ENCODE measurements around the gene ZNF311. TPM values are rescaled to one million over a fixed set of nuclear protein-coding genes. Genes with fewer than 3 reads are reported as not detected.

Gene ZNF311
- under 1 TPM; 0.45 to 0.47 TPM for total RNA-seq

DNA sequence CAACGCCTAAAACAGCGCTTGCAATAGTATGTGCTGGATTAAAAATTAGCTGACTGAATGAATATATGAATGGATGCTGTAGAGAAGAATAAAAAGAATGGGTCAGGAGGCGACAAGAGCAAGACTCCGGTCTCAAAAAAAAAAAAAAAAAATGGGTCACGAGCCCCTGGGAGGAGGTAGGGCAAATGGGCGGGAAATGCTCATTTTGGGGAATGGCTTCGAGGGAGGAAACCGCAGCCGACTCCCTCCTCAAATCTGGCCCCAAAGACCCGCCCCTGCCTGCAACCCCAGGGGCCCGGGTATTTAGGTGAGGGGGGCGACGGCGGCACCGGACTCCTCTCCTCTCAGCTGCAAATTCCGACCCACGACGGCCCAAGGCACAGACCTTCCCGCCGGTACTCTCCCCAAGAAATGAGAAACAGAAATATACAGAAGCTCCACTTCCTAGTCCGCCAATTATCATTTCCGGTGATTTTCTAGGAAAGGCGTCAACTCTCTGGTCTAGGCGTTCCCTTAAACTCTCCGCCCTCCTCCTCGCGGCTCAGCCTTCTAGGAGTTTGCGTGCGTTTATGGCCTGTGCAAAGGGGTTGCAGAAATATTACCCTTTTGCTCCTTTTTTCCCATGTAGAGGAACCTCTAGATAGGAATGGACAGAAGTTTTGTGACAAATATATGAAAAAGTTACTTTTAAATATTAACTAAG lies at the start of gene ZNF311:
ZNF311 (minus strand) TSS at position 133 of the 703 bp plus-strand sequence. CDS start 1,361 bp downstream, outside the sequence.
- Mint-ChIP-seq H3K36me3 (peaks cover 10% of the 10 kb centered on the region), H3K27me3 (peaks cover 17% of the 10 kb centered on the region), H3K9me3 (peaks cover 8% of the 10 kb centered on the region), H3K27ac (peak within 1 kb of the TSS; percentile 71), H3K4me3 (peak within 1 kb of the TSS; percentile 84), H3K4me1 (peaks cover 21% of the 10 kb centered on the region)
- ATAC-seq (ENCODE audit: low read depth) (peak; percentile 95), DNase-seq (peak; percentile 51)
- POLR2A ChIA-PET, result interaction anchor here (1.0 to 1.4 kb wide), 2 partner anchors 11 to 15 kb away, joined by 5 to 6 read pairs; no protein-coding TSS in a partner anchor

DNA sequence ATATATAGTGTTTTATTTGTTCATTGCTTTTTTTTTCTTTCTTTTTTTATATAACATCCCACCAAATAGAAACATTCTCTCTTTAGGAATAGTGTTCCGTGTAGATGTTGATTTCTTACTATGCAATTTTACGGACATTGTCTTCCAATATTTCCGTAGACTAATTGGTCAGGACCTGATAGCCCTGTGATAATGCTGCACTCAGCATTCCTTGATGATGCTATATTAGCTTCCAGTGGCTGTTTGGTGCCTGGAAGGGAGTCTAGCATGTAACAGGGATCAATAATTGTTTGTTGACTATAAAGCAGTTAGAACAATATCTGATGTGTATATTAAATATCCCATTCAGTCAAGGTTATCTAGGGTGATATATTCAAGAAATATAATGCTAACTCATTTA lies 46.6 kb upstream of the ZNF311 start:
- peaks cover 39% of the 10 kb centered on the region for H3K27me3 Mint-ChIP-seq
- no peaks in the 10 kb centered on the region for H3K4me1 Mint-ChIP-seq
- H3K27ac Mint-ChIP-seq, result no peak overlapping the region
- POLR2A ChIA-PET, result no interaction called here
- no peaks in the 10 kb centered on the region for H3K36me3 Mint-ChIP-seq
- ATAC-seq (ENCODE audit: low read depth) (no peak), DNase-seq (no peak)
- H3K9me3 Mint-ChIP-seq, result no peaks in the 10 kb centered on the region
- no peak overlapping the region for H3K4me3 Mint-ChIP-seq

DNA sequence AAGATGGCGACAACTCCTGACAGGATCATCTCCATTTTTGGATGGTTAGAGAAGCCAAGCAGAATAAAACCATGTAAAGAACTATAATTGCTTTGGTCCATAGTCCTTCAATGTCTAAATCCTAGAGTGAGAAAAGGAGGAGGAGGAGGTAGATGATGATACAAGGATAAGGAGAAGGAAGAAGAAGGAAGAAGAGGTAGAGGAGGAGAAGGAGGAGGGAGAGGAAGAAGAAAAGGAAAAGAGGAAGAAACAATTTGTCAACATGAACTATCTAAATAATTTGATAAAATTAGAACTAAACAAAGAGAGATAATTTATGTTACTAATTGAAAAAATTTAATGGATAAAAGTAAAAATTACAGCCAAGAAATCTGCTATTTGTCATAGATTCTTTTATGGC lies 40.0 kb upstream of the ZNF311 start, which contains the start of gene OR2W1:
OR2W1 (minus strand) TSS at position 101 of the 400 bp plus-strand sequence; CDS start at position 101, 0 bp downstream.
- peaks cover 2% of the 10 kb centered on the region for H3K9me3 Mint-ChIP-seq
- POLR2A ChIA-PET, result no interaction called here
- H3K4me1 Mint-ChIP-seq, result no peaks in the 10 kb centered on the region
- ATAC-seq (ENCODE audit: low read depth) (no peak), DNase-seq (no peak)
- H3K27me3 Mint-ChIP-seq, result peaks cover 26% of the 10 kb centered on the region
- no peak within 1 kb of the TSS for H3K27ac Mint-ChIP-seq
- H3K4me3 Mint-ChIP-seq, result no peak within 1 kb of the TSS
- no peaks in the 10 kb centered on the region for H3K36me3 Mint-ChIP-seq

DNA sequence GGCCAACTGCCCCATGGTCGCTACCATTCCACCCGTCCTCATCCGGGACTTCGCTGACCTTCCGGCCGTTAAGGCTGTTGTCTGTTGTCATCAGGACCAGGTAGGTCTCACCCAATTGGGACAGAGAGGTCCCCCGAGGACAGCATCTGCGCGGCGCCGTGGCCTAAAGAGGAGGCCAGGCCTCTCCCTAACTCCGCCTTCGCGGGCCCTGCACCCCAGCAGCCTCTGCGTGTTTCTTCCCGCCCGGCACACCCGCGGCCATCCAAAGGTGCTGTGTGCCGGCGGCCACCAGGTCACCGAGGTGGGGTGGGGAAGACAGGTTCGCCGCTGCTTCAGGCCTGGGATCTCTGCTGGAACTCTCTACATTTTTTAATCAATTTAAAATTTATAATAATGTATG lies 30.8 kb upstream of the ZNF311 start:
- peaks cover 33% of the 10 kb centered on the region for H3K27me3 Mint-ChIP-seq
- H3K4me3 Mint-ChIP-seq, result no peak overlapping the region
- POLR2A ChIA-PET, result no interaction called here
- no peak overlapping the region for H3K27ac Mint-ChIP-seq
- no peaks in the 10 kb centered on the region for H3K9me3 Mint-ChIP-seq
- ATAC-seq (ENCODE audit: low read depth) (no peak), DNase-seq (no peak)
- no peaks in the 10 kb centered on the region for H3K36me3 Mint-ChIP-seq
- H3K4me1 Mint-ChIP-seq, result no peaks in the 10 kb centered on the region

DNA sequence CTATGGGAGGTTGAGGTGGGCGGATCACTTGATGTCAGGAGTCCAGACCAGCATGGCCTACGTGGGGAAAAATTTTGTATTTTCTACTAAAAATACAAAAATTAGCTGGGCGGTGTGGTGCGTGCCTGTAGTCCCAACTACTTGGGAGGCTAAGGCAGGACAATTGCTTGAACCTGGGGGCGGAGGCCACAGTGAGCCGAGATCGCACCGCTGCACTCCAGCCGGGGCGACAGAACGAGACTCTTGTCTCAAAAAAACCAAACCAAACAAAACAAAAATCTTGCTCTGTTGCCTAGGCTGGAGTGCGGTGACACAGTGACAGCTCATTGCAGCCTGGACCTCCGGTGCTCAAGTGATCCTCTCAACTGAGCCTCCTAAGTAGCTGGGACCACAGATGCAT lies 23.7 kb upstream of the ZNF311 start:
- DNase-seq, result no peak
- H3K4me1 Mint-ChIP-seq, result no peaks in the 10 kb centered on the region
- H3K4me3 Mint-ChIP-seq, result no peak overlapping the region
- no peak for ATAC-seq (ENCODE audit: low read depth)
- no peaks in the 10 kb centered on the region for H3K36me3 Mint-ChIP-seq
- no peak overlapping the region for H3K27ac Mint-ChIP-seq
- H3K27me3 Mint-ChIP-seq, result peaks cover 51% of the 10 kb centered on the region
- no peaks in the 10 kb centered on the region for H3K9me3 Mint-ChIP-seq
- POLR2A ChIA-PET, result no interaction called here

DNA sequence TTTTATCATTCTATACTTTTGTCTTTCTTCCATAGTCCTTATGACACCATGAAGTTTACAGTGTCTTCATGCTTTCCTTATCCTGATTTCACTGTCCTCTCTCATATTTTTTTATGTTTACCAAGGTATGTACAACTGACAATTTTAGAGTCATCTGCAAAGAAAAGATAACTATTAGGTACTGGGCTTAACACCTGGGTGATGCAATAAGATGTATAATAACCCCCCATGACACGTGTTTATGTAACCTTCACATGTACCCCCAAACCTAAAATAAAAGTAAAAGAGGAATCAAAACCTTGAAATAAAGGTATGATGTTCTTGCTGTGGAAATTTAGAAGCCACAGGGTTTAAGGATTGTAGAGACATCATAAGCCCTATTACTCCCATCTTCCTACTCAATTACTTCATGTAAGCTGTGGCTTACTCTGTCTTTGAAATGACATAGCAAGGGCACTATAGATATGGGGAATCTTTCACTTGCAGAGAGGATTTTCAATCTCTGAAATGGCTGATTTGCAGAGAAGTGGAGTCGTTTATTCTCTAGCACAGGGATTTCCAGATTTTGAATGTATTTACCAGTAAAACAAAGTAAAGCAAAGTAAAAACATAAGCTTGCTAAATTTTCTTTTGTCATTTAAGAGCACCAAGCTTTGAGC lies 20.9 kb upstream of the ZNF311 start:
- Mint-ChIP-seq H3K36me3 (no peaks in the 10 kb centered on the region), H3K4me1 (no peaks in the 10 kb centered on the region), H3K27ac (no peak overlapping the region), H3K4me3 (no peak overlapping the region), H3K27me3 (peaks cover 58% of the 10 kb centered on the region), H3K9me3 (no peaks in the 10 kb centered on the region)
- POLR2A ChIA-PET, result no interaction called here
- no peak for ATAC-seq (ENCODE audit: low read depth)
- DNase-seq, result no peak

DNA sequence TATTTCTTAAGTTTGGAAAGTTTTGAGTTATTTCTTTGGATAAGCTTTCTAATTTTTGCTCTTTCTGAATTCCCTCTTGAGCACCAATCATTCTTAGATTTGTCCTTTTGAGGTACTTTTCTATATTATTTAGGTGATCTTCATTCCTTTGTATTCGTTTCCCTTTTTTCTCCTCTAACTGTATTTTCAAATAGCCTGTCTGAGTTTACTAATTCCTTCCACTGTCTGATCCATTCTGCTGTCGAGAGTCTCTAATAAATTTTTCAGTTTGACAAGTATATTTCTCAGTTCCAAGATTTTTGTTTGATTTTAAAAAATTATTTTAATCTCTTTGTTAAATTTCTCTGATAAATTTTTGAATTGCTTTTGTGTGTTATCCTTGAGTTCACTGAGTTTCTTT lies 16.3 kb upstream of the ZNF311 start:
- H3K9me3 Mint-ChIP-seq, result no peaks in the 10 kb centered on the region
- peak overlapping the region; percentile 17 for H3K27ac Mint-ChIP-seq
- H3K36me3 Mint-ChIP-seq, result no peaks in the 10 kb centered on the region
- peaks cover 50% of the 10 kb centered on the region for H3K27me3 Mint-ChIP-seq
- H3K4me1 Mint-ChIP-seq, result peaks cover 5% of the 10 kb centered on the region
- H3K4me3 Mint-ChIP-seq, result no peak overlapping the region
- ATAC-seq (ENCODE audit: low read depth) (no peak), DNase-seq (no peak)
- POLR2A ChIA-PET, result no interaction called here

DNA sequence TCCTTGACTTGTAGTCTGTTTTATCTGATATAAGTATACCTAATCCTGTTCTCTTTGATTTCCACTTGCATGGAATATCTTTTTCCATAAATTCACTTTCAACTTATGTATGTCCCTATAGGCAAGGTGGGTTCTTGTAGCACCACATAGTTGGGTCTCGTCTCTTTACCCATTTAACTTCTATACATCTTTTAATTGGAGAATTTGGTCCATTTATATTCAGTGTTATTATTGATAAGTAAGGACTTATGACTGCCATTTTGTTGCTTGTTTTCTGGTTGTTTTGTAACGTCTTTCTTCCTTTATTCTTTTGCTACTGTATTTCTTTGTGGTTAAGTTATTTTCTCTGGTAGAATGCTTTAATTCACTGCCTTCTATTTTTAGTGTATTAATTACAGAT lies 14.5 kb upstream of the ZNF311 start:
- peaks cover 37% of the 10 kb centered on the region for H3K27me3 Mint-ChIP-seq
- no peaks in the 10 kb centered on the region for H3K36me3 Mint-ChIP-seq
- POLR2A ChIA-PET, result no interaction called here
- no peak overlapping the region for H3K4me3 Mint-ChIP-seq
- H3K4me1 Mint-ChIP-seq, result peaks cover 11% of the 10 kb centered on the region
- DNase-seq (no peak), ATAC-seq (ENCODE audit: low read depth) (no peak)
- H3K9me3 Mint-ChIP-seq, result no peaks in the 10 kb centered on the region
- H3K27ac Mint-ChIP-seq, result no peak overlapping the region

DNA sequence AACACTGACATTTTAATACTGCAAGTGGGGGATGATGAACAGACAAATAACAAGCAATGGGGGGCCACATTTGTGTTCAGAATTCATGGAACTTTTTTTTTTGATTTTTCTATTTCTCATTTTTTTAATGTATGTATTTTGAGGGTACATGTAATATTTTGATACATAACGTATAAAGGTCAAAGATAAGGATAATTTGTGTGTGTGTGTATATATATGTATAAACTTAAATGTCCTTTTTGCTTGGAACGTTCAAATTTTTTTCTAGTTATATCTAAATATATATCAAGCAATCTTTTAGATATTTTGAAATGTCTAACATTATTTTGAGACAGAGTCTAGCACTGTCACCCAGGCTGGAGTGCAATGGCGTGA lies 12.3 kb upstream of the ZNF311 start:
- peaks cover 4% of the 10 kb centered on the region for H3K36me3 Mint-ChIP-seq
- H3K27me3 Mint-ChIP-seq, result peaks cover 39% of the 10 kb centered on the region
- peak overlapping the region; percentile 88 for H3K27ac Mint-ChIP-seq
- ATAC-seq (ENCODE audit: low read depth), result no peak
- no peak for DNase-seq
- H3K4me3 Mint-ChIP-seq, result peak overlapping the region; percentile 89
- peaks cover 11% of the 10 kb centered on the region for H3K4me1 Mint-ChIP-seq
- POLR2A ChIA-PET, result interaction anchor here (0.7 kb wide), 1 partner anchor 179 kb away, joined by 3 read pairs; no protein-coding TSS in a partner anchor
- H3K9me3 Mint-ChIP-seq, result no peaks in the 10 kb centered on the region

DNA sequence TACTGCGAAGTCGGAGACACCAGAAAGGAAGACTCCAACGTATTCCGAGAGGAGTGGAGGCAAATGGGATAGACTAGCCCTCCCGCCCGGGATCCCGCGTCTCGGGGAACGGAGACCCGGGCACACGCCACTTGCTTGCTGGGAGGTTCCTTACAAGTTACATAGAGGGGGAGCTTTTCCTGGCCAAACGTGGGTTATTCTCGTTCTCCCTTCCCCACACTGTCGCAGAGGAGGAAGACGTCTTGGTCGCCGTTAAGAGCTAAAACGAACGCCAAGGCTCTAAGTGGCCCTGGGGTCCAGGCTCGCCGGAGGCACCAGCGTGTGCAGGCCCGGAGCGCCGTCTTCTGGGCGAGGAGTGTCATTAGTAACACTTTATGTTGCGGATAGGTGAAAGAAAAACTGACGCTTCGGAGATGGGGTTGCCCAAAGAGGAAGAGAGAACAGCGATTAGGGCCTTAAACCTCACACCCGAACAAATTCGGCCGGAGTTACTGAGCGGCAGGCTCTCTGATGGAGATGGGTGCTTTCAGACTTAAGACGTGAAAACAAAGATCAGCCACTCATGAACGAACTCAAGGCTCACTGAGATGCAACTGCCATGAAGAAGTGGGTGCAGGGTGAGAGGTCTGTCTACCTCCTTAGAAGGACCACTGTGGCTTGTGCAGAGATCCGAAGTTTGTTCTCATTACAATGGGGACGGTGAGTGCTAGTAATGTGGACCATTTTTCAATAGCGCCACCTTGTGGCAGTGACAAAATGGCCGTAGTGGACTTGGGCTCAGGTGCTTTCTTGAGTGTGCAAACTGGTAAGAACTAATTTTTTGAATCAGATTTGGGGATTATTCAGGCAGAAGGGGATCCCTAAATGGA lies 11.7 kb upstream of the ZNF311 start:
- Mint-ChIP-seq H3K27me3 (peaks cover 33% of the 10 kb centered on the region), H3K36me3 (peaks cover 4% of the 10 kb centered on the region), H3K4me3 (peak overlapping the region; percentile 89), H3K27ac (peak overlapping the region; percentile 88), H3K9me3 (no peaks in the 10 kb centered on the region), H3K4me1 (peaks cover 14% of the 10 kb centered on the region)
- POLR2A ChIA-PET, result interaction anchor here (0.6 to 3.7 kb wide), 11 partner anchors 12 to 190 kb away, joined by 3 to 27 read pairs (median 4); partner anchors contain the start of genes TRIM27 and ZNF311
- DNase-seq, result peak; percentile 82
- ATAC-seq (ENCODE audit: low read depth), result peak; percentile 88

DNA sequence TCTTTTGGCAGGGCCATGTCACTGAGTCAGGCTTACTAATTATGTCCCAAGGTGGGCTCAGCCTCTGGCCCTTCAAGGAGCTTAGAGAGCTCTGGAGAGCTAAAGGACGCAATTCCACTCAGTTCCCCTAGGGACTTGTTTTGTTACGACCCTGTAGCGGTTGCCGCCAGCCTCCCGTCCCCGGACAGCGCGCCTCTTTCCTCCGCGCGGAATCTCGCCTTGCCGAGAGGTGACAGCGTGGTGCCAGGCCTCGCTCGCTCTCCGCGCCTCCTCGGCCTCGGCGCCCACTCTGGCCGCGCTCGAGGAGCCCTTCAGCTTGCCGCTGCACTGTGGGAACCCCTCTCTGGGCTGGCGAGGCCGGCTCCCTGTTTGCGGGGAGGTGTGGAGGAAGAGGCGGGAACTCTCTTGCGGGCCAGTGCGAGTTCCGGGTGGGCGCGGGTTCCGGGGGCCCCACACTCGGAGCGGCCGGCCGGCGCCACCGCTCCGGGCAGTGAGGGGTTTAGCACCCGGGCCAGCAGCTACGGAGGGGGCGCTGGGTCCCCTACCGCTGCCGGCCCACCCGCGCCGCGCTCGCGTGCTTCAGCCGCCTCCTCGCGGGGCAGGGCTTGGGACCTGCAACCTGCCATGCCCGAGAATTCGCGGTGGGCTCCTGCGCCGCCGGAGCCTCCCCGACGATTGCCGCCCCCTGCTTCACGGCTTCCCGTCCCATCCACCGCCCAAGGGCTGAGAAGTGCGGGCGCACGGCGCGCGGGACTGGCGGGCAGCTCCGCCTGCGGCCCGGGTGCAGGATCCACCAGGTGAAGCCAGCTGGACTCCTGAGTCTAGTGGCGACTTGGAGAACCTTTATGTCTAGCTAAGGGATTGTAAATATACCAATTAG lies 9.9 kb upstream of the ZNF311 start:
- peaks cover 21% of the 10 kb centered on the region for H3K4me1 Mint-ChIP-seq
- no peak overlapping the region for H3K27ac Mint-ChIP-seq
- H3K36me3 Mint-ChIP-seq, result peaks cover 4% of the 10 kb centered on the region
- no peak for ATAC-seq (ENCODE audit: low read depth)
- peak overlapping the region; percentile 89 for H3K4me3 Mint-ChIP-seq
- H3K27me3 Mint-ChIP-seq, result peaks cover 32% of the 10 kb centered on the region
- no peaks in the 10 kb centered on the region for H3K9me3 Mint-ChIP-seq
- POLR2A ChIA-PET, result interaction anchor here (1.8 to 3.7 kb wide), 2 partner anchors 149 to 177 kb away, joined by 10 to 27 read pairs; no protein-coding TSS in a partner anchor
- no peak for DNase-seq

DNA sequence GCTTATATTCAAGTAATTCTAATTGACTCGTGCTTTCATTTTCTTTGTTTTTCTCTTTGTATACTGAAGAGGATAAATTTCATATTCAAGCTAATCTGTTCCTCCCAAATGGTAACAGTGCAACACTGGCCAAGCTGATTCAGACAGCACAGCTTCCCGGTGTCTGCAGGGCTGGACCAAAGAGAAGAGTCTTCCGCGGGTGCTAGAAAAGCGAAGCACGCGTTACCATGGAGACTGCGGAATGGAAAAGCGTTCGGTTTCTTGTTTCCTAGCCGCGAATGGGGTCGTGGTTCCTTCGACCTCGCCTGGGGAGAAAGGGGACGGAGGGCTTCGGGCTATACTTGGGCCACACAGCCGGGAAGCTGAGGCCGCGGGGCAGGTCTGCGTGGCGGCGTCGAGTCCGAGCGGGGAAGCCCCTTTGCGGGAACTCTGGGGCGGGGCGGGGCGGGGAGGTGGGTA lies 6.2 kb upstream of the ZNF311 start:
- ATAC-seq (ENCODE audit: low read depth) (peak; percentile 65), DNase-seq (peak; percentile 59)
- POLR2A ChIA-PET, result interaction anchor here (0.6 to 1.6 kb wide), 7 partner anchors 30 to 1118 kb away, joined by 3 to 6 read pairs (median 4); a partner anchor contains a TSS
- Mint-ChIP-seq H3K4me1 (peaks cover 17% of the 10 kb centered on the region), H3K36me3 (peaks cover 4% of the 10 kb centered on the region), H3K9me3 (no peaks in the 10 kb centered on the region), H3K27ac (peak overlapping the region; percentile 56), H3K4me3 (peak overlapping the region; percentile 89), H3K27me3 (peaks cover 31% of the 10 kb centered on the region)
